Activated CD4-positive, CD25-positive, alpha-beta regulatory T cell (primary cell): Measurements from ENCODE around the gene CCDC89.
"Not testable (repeated sequence)": the region's sequence is repeated elsewhere in the genome, so short reads cannot be mapped to it uniquely, and the experiment has no call there.

Experiments
- DNase-seq, 4 experiments: peaks; one replicate each; lab custom pipeline; 2025; lab: John Stamatoyannopoulos, UW

The CCDC89 gene

GRCh38 chr11:85694385-85694980 lies 8.5 kb upstream of the CCDC89 start:
- DNase-seq = no peak

GRCh38 chr11:85685125-85685819 lies 723 bp downstream of the CCDC89 start:
- DNase-seq = no peak

DNA sequence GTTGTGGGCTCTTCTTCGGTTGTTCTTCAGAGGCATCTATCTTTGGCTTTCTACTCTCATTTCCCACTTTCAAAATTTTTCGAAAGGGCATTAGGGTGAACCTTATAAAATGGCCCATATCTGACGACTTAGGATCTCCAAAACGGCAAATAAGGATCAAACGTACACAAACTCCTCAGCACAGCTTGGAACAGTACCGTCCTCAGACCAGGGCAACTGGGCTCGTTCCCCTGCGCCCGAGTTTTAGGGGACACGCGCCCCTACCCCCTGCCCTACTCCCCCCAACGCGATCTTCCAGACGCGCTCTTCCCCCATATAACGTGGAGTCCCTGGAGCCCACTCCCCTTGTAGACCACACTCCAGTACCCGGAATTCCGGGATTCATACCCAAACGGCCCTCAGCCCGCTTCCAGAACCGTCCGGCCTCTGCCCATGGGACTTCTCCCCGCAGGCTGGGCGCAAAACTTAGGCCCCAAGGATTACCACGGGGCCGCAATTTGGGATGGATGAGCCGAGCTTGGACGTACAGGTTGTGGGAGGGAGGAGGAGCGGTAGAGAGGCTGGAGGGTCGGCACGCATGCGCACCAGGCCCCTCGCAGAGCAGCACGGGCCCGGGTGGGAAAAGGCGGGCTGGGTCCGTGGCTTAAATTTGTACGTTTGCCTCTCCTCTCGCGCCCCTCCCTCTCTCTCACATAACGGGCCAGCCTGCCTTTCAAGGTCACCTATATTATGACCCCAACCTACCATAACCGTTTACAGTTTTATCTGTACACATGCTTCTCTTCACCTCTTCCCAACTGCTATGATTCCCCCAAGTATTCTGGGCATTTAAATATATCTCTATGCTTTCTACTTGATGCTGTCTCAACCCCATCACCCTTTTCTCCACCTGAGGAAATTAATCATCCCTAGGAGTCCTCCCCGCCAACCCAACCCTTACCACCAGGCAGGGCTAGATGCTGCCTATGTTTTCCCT lies 3.4 kb downstream of the CCDC89 start:
- peak; percentile 6 to 28 (median 12) for DNase-seq

DNA sequence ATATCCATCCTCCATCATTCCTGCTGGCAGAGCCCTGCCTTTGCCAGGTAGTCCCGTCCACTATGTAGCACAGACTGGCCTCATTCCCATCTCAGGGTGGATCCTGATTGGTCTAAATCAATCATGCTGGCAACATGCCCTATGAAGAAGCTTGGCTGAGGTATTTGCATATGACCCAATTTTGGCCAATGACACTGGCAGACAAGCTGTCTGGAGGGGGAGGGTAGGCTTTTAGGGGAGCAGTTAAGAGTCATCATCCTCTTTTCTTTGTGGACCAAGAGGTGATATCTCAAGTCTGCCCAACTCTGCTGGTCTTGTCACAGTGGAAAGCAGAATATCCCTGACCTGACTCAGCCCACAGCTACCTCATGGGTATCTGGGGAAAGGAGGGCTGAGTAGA lies 5.1 kb downstream of the CCDC89 start:
- no peak for DNase-seq

- DNase-seq = no peak
Measured at GRCh38 chr11:85679576-85679975, 6.4 kb downstream of the CCDC89 start.

DNA sequence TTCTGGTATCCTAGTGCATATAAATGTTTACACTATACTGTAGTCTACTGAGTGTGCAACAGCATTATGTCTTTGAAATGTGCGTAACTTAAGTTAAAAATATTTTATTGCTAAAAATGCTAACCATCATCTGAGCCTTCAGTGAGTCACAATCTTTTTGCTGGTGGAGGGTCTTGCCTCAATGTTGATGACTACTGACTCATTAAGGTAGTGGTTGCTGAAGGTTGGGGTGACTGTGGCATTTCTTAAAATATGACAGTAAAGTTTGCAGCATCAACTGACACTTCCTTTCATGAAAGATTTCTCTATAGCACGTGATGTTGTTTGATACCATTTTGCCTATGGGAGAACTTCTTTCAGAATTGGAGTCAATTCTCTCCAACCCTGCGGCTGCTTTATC lies 12.6 kb downstream of the CCDC89 start:
- DNase-seq = no peak

- DNase-seq = no peak
Measured at GRCh38 chr11:85672105-85672902, 13.7 kb downstream of the CCDC89 start.

- DNase-seq = not testable (repeated sequence)
Measured at GRCh38 chr11:85670949-85671663, 14.9 kb downstream of the CCDC89 start.

DNA sequence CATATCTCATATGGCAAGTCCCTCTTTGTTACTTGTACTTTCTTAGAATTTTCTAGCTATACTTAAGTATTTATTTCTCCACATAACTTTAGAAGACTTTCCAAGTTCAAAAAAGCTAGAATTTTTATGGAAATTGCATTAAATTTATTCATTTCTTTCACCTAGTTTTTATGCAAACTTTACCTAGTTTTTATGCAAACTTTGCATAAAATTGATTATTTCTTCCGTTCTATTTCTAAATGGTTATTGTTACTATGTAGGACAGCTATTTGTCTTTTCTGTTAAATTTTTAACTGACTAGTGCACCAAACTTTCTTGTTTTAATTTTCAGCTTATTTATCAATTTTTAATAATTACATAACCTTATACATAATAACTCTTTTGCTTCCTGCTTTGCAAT lies 17.8 kb downstream of the CCDC89 start:
- no peak for DNase-seq

GRCh38 chr11:85666687-85667086 lies 19.3 kb downstream of the CCDC89 start:
- no peak for DNase-seq

- DNase-seq = no peak
Measured at GRCh38 chr11:85665733-85666132, 20.3 kb downstream of the CCDC89 start.

DNA sequence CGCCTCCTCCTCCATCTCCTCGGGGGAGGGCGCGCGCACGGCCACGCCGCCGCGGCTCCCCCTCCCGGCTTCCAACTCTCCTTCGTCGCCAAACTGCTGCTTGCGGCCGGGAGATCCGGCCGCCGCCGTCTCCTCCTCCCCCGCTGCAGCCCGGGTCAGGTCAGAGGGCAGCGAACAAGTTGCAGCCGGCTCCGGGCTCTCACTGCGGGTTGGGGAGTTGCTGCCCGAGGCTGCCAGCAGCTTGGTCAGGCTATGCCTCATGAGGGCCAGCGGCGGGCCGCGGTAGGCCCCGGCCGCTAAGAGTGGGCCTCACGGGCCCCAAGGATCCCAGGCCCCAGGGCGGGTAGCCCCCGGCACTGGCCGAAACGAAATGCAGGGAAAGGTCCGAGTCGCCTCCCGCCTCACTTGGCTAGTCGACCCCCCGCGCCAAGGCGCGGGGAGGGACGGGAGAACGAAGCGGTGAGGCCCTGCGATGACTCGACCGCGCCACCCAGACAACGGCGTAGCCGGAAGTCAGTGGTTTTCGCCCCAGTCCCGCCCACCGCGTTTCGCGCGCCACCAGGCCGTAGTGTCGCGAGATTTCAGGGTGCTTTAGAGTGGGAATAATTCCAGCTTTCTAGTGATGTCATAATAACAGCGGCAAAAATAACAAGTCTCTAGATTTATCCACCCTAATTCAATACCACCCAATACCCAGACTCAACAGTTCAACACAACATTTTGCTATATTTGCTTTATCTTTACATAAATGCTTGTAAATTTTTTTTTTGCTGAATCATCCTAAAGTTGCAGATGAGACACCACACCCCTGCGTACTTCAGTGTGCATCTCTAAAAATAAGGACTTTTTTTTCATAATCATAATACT lies 21.1 kb downstream of the CCDC89 start, which contains the start of gene CREBZF:
TSS of gene CREBZF (minus strand) at position 515 of the 867 bp plus-strand sequence. CDS start at position 261, 254 bp downstream.
- peak; percentile 80 to 90 (median 82) for DNase-seq

GRCh38 chr11:85663753-85664614 lies 22.0 kb downstream of the CCDC89 start:
- peak; percentile 69 to 84 (median 77) for DNase-seq

GRCh38 chr11:85663080-85663752 lies 22.8 kb downstream of the CCDC89 start:
- DNase-seq = no peak

DNA sequence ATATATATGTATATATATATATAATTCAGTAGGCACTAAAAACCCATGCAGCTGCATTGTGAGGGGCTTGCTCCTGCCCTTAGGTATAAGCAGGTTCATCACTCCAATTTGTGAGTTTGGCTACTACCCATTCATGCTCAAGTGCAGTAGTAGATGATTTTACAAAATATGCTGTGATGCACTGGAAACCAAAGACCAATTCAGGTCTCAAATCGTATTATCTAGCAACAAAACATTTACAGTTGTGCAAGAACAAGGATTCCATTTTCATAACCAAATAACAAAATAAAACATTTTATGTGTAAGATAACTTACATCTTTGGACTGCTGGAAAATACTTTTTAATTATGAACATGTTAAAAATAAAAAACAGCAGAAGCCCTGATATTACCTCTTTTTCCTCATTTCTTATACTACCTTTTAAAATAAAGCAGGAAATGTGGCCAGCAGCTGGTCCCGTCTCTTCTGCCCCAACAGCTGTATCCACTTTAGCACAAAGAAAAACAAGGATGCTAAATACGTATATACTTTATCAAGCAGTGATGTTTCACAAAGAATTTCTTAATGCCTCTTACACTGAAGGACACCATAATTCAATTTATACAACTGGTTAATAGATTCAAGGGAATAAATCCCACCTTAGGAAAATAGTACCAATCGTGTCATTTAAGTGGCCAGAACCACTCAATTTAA lies 23.9 kb downstream of the CCDC89 start:
- DNase-seq = no peak

GRCh38 chr11:85658180-85658579 lies 27.8 kb downstream of the CCDC89 start:
- no peak for DNase-seq

DNA sequence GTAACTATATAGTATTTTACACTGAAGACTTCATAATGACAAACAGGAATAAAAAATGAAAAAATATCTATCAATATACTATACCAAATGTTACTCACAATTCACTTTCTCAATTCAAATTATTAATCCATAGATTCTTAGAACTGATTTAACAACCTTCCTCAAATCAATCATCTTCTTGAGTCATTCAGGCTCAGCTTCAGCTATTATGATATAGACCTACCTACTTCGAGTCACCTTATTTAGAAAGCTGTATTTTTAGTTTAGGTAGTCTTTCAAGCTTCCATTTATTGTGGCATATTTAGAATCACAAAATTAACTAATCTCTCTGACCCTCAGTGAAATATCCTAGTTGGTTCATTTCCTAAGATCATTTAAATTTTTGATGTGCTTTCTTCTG lies 29.2 kb downstream of the CCDC89 start:
- DNase-seq = no peak

GRCh38 chr11:85654343-85654742 lies 31.7 kb downstream of the CCDC89 start:
- not testable (repeated sequence) for DNase-seq
